Stimulated activated CD4-positive, alpha-beta T cell treated with anti-CD3 and anti-CD28 coated beads, TNF-alpha, amount 100 ng/mL, for 24 hours (primary cell): ENCODE results near the gene HSPA1A.
"Not testable (repeated sequence)": the region's sequence is repeated elsewhere in the genome, so short reads cannot be mapped to it uniquely, and the experiment has no call there.

Experiments
- DNase-seq, 3 experiments: peaks; one replicate each; pipeline ENCODE4 v3.0.0-alpha.2; 2020; ENCODE audit warnings: low read depth in 3 of 3

HSPA1A gene

DNA sequence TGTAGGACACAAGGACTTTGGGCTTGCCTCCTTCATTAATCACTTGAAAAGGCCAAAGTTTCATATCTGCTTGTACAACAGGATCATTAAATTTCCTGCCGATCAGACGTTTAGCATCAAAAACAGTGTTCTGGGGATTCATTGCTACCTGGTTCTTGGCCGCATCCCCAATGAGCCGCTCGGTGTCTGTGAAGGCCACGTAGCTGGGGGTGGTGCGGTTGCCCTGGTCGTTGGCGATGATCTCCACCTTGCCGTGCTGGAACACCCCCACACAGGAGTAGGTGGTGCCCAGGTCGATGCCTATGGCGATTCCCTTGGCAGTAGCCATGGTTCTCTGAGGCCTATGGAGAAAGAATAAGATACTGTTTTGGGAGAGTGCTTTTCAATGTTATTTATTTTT lies 3.7 kb upstream of the HSPA1A start:
- DNase-seq = no peak

DNA sequence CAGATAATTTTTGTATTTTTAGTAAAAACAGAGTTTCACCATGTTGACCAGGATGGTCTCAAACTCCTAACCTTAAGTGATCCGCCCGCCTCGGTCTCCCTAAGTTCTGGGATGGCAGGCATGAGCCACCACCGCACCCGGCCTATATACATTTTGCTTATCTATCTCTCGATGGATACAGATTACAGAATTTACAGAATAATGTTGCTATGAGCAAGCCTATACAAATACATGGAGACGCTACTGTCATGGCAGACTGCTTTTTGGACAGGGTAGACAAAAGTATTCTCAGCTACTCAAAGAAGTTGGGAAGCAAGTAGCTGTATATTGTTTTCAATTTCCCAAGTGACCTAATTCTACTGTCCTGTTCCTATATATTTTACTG lies 1.9 kb upstream of the HSPA1A start:
- no peak for DNase-seq

DNA sequence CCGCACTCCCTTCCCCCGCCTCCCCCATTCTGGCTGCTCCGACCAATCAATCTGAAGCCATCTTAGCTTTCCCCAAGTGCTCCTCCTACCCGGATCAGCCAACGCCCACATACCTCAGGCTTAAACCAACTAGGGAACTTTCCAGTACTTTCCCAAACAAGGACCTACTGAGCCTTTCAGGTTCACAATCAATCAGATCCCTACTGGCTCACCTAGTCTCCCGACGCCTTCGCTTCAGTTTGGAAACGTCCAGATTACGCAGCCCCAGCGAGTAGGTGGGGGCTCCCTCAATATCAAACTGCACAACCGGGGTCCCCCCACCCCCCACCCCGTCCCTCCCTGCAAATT lies 692 bp upstream of the HSPA1A start:
- DNase-seq = peak; percentile 51 to 68 (median 59)

DNA sequence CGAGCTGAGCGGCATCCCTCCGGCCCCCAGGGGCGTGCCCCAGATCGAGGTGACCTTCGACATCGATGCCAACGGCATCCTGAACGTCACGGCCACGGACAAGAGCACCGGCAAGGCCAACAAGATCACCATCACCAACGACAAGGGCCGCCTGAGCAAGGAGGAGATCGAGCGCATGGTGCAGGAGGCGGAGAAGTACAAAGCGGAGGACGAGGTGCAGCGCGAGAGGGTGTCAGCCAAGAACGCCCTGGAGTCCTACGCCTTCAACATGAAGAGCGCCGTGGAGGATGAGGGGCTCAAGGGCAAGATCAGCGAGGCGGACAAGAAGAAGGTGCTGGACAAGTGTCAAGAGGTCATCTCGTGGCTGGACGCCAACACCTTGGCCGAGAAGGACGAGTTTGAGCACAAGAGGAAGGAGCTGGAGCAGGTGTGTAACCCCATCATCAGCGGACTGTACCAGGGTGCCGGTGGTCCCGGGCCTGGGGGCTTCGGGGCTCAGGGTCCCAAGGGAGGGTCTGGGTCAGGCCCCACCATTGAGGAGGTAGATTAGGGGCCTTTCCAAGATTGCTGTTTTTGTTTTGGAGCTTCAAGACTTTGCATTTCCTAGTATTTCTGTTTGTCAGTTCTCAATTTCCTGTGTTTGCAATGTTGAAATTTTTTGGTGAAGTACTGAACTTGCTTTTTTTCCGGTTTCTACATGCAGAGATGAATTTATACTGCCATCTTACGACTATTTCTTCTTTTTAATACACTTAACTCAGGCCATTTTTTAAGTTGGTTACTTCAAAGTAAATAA lies 2.0 kb downstream of the HSPA1A start:
- DNase-seq = not testable (repeated sequence)

DNA sequence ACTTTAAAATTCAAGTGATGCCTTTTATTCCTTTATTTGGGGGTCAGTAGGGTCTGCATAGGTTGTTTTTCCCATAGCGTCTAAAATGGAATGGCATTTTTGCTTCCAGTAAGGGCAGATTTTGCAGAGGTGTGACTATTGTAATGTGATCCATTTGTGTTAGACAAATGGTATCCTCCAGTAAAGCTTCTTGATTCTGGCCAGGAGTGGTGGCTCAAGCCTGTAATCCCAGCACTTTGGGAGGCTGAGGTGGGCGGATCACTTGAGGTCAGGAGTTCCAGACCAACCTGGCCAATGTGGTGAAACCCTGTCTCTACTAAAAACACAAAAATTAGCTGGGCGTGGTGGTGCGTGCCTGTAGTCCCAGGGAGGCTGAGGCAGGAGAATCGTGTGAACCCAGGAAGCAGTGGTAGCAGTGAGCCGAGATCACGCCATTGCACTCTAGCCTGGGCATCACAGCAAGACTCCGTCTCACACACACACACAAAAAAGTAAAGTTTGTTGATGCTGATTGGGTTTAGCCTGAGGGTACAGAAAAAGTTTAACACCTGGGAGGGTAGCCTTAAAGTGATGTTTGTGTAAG lies 2.7 kb downstream of the HSPA1A start:
- not testable (repeated sequence) for DNase-seq

DNA sequence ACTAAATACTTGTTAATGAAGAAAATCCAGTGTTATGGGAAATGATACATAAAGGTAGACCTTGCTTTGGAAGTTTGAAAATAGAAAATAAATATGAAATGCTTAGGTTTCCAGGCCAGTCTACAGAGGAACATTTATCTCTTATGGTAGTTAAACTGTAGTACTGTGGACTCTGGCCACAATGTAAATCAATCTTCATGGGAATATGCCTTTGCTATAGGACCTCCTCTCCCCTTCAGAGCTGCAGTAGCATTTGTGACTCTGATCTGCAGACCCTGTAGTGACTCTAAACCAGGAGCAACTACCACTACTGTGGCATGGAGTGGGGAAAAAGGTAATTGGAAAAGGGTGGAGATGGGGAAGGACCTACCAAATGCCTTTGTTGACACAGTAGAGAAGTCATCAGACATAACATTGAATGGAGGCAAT lies 4.5 kb downstream of the HSPA1A start:
- no peak for DNase-seq

DNA sequence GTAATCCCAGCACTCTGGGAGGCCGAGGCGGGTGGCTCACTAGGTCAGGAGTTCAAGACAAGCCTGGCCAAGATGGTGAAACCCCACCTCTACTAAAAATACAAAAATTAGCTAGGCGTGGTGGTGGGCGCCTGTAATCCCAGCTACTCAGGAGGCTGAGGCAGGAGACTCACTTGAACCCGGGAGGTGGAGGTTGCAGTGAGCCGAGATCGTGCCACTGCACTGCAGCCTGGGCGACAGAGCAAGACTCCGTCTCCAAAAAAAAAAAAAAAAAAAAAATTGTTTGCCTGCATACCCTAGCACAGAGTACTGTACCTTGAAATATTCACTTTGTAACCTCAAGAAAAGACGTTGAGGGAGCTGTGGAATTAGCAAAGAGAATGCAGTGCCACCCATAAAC lies 5.1 kb downstream of the HSPA1A start:
- not testable (repeated sequence) for DNase-seq

DNA sequence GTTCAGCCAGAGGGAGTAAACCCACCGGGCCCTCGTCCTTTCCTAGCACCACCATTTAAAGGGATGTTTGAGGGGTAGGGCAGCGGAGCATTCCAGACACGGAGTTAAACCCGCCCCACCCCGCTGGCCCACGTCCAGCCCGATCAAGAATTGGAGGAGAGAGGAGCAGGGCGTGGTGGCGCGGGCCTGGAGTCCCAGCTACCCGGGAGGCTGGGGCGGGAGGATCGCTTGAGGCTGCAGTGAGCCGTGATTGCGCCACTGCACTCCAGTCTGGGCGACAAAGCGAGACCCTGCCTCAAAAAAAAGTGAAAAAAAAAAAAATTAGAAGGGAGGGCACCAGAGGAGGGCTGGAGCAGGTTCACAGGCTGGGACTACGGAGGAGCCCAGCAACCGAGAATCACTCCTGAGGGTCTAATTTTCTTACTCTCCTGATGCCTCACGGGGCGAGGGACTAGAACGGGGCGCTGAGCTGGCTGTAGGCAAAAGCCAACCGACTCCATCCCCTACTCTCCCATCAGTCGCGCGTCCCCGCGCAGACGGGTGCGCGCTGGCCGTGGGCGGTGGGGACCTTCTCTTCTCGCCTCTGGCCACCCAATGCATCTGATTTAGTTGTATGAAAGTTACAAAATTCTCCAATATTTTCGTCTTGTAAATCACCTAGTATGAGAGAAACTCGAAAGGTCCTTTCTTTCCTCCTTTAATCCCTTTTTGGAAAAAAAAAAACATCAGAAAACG lies 6.1 kb downstream of the HSPA1A start:
- DNase-seq = peak; percentile 44 to 74 (median 51)

DNA sequence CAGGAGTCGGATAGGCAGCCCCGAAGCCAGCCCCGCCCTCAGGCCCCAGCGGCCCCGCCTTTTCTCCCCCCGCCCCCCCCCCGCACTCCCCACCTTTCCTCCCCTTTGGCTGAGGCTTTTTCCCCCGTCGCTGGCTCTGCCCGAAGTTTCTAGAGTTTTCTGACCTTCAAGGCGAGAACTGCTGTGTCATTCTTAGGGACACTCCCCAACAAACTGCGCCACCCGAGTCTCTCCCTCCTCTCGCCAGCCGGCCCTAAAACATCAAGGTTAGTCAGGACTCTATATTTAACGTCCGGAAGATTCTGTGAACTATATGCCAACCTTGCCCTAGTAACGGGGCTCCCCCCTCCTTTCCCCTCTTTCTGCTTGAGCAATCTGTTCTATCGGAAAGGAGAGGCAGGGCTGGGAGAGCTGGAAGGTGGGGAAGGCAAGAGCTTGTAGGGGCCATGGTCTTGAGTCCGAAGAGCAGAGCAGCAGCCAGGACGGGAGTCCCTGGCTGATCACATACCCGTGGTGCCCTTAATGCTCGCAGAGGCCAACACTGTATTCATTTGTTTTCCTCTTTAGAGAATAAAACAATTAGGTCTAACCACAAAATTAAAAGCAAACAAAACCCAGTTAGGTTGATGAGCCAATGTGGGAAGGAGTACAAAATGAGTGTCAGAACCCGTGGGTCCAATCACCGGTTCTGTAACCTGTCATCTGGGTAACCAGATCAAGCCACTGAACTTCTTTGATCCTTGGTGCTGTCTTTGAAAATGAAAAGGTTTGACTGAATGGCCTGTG lies 6.9 kb downstream of the HSPA1A start:
- DNase-seq = peak; percentile 25 to 63 (median 38)

DNA sequence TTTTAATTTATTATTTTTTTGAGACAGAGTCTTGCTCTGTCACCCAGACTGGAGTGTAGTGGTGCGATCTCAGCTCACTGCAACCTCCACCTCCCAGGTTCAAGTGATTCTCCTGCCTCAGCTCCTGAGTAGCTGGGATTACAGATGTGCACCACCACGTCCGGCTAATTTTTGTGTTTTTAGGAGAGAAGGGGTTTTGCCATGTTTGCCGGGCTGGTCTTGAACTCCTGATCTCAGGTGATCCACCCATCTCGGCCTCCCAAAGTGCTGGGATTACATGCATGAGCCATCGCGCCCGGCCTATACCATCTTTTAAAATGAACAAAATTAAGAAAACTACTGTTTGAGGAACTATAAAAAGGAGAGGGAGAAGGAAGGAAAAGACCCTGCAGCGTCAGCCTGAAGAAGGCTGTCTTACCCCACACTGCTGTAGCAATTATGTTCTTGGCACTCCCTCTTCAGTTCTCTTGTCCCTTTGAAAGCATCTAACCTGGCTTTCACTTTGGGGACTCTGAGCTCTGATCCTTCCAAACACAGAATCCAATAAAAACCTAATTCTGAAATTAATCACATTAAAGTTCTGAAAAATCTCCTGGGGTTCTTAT lies 8.4 kb downstream of the HSPA1A start:
- DNase-seq = not testable (repeated sequence)

DNA sequence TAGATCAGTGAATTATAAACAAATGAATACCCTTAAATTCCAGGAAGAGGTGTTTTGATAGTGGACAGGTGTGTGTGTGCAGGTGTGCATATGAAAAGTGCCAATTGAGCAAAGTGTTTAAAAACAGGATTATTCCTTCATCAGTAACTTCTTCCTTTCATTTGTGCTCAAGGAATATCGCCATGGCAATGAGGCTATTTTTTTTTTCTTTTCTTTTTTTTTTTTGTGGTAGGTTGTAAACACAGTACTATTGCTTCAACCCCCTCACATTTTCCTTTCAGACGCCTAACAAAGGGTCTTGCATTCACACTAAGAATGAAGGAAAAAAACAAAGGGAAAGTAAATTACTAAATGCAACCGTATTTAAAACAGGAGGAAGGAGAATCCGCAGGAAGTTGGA lies 10.2 kb downstream of the HSPA1A start:
- no peak for DNase-seq

DNA sequence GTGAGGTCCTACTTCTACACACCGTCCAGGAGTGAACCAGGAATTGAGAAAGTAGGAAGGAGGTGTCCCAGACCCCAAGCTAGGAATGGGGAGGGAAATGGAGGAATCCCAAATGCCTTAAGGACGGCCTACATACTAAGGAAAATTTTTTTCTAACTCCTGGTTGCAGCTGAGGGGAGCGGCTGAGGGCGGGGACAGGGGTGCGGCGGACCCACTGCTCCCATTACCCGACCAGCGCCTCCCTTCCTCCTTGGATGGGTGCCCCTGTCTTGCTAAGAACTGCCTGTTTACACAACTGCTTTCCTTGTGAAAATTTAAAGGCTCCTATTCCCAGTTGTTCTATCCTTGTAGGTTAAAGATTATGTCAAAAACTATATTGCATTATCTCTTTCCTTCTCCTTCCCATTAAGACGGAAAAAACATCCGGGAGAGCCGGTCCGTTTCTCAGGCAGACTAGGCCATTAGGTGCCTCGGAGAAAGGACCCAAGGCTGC lies 11.5 kb downstream of the HSPA1A start:
- no peak for DNase-seq

DNA sequence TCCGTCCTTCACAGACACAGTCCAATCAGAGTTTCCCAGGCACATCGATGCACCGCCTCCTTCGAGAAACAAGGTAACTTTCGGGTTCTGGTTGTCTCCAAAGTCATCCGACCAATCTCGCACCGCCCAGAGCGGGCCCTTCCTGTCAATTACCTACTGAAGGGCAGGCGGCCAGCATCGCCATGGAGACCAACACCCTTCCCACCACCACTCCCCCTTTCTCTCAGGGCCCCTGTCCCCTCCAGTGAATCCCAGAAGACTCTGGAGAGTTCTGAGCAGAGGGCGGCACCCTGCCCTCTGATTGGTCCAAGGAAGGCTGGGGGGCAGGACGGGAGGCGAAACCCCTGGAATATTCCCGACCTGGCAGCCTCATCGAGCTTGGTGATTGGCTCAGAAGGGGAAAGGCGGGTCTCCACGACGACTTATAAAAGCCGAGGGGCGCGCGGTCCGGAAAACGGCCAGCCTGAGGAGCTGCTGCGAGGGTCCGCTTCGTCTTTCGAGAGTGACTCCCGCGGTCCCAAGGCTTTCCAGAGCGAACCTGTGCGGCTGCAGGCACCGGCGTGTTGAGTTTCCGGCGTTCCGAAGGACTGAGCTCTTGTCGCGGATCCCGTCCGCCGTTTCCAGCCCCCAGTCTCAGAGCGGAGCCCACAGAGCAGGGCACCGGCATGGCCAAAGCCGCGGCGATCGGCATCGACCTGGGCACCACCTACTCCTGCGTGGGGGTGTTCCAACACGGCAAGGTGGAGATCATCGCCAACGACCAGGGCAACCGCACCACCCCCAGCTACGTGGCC lies 12.1 kb downstream of the HSPA1A start, which contains the start of gene HSPA1B:
HSPA1B (plus strand) TSS at position 453 of the 794 bp plus-strand sequence; CDS start at position 666, 213 bp downstream.
- peak; percentile 85 to 96 (median 86) for DNase-seq

DNA sequence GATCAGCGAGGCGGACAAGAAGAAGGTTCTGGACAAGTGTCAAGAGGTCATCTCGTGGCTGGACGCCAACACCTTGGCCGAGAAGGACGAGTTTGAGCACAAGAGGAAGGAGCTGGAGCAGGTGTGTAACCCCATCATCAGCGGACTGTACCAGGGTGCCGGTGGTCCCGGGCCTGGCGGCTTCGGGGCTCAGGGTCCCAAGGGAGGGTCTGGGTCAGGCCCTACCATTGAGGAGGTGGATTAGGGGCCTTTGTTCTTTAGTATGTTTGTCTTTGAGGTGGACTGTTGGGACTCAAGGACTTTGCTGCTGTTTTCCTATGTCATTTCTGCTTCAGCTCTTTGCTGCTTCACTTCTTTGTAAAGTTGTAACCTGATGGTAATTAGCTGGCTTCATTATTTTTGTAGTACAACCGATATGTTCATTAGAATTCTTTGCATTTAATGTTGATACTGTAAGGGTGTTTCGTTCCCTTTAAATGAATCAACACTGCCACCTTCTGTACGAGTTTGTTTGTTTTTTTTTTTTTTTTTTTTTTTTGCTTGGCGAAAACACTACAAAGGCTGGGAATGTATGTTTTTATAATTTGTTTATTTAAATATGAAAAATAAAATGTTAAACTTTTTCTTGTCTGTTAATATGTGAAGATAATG lies 14.4 kb downstream of the HSPA1A start:
- DNase-seq = no peak

DNA sequence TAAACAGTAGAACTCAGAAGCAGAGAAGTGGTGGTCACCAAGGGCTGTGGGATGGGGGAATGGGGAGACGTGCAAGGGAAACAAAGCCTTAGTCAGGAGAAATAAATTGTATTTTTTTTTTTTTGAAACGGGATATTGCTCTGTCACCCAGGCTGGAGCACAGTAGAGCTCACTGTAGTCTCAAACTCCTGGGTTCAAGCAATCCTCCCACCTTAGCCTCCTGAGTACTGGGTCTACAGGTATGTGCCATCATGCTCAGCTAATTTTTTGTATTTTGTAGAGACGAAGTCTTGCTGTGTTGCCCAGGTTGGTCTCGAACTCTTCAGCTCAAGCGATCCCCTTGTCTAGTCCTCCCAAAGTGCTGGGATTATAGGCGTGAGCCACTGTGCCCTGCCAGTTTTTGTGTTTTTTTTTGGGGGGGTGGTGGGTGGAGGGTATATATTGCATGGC lies 15.6 kb downstream of the HSPA1A start:
- DNase-seq = no peak

DNA sequence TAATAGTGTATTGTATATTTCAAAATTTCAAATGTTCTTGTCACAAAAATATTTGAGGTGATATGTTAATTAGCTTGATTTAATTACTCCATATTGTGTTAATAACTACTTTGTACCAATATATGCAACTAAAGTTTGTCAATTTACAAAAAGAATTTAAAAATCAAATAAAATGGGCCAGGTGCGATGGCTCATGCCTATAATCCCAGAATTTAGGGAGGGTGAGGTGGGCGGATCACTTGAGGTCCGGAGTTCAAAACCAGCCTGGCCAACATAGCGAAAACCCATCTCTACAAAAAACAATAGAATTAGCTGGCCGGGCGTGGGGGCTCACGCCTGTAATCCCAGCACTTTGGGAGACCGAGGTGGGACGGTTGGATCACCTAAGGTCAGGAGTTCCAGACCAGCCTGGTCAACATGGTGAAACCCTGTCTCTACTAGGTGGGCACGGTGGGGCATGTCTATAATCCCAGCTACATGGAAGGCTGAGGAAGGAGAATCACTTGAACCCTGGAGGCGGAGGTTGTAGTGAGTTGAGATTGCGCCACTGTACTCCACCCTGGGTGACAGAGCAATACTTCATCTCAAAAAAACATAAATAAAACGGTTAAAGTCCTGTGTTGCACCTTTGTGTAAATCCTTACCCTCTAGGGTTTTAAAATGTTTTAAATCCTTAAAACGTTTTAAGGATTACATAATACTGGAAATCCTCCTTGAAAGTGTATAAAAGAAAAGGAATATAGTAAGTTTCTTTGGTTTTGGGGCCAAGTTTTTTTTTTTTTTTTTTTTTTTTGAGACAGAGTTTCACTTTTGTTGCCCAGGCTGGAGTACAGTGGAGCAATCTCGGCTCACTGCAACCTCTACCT lies 16.2 kb downstream of the HSPA1A start:
- no peak for DNase-seq

DNA sequence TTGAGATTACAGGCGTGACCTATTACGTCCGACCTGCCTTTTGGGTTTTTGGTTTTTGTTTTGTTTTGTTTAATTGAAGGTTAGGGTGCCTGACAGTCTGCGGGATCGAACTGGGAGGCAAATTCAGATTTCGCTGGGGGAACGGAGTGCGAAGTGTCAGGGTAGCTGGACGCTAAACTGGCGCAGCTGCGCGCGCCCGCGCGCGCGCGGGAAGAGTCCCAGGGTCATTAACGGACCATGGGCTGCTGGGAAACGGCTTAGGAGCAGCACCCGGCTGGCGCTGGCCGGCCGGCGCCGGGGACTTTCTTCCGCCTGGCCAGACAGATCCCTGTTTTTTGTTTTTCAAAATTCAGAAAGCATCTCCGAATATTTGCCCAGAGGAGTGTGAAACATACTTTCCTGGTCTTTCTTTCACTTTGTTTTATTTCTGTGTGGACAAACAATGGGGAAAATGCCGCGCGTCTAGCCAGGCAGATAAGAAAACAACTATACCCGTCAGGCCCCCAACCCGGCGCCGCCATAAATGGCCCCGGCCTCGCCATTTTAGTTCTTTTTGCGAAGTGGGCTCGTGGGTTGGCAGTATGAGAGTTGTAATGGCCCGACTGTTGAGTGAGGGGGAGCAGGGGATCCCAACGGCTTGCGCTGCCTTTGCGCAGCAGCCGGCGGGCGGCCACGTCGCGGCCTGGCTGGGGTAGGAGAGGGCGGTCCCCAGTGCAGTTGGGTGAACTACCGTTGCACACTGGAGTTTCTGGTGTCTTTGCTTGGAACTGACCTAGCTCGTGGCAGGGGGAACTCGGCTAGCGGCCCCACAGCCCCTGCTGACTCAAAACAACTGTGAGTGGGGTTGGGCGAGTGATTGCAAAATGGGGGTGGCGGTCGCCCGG lies 19.3 kb downstream of the HSPA1A start:
- peak; percentile 68 to 75 (median 72) for DNase-seq

DNA sequence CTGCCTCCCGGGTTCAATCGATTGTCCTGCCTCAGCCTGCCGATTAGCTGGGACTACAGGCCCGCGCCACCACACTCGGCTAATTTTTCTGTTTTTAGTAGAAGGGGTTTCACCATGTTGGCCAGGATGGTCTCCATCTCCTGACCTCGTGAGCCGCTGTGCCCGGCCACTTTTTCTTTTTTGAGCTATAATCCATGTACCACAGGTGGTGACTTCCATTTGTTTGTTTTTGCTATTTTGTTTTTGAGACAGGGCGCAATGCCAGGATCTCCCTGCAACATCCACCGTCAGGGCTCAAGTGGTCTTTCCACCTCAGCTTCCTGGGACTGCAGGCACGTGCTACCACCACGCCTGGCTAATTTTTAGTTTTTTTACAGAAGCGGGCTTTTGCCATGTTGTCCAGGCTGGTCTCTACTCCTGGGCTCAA lies 20.7 kb downstream of the HSPA1A start:
- no peak for DNase-seq
